Parathyroid adenoma (tissue), 2 donors: ENCODE data around the gene RAPGEF6.

ENCODE experiments used
- H2AFZ ChIP-seq: fragments of 300-600 bp; sonication (generic); one replicate; pipeline ENCODE4 v1.7.0; 2017; ENCODE audit warnings: antibody characterized with exemption, mild to moderate bottlenecking
- H3K27ac ChIP-seq: fragments of 300-600 bp; sonication (generic); one replicate; pipeline ENCODE4 v1.7.0; 2017
- H3K27me3 ChIP-seq: fragments of 300-600 bp; sonication (generic); one replicate; pipeline ENCODE4 v1.7.0; 2017; ENCODE audit warnings: low read length; ENCODE audit not compliant: control insufficient read depth, insufficient read depth
- H3K36me3 ChIP-seq: fragments of 300-600 bp; sonication (generic); one replicate; pipeline ENCODE4 v1.7.0; 2017; ENCODE audit warnings: low read length; ENCODE audit not compliant: control insufficient read depth, insufficient read depth
- H3K4me1 ChIP-seq: fragments of 300-600 bp; sonication (generic); one replicate; pipeline ENCODE4 v1.7.0; 2017; ENCODE audit warnings: control low read depth
- H3K4me2 ChIP-seq: fragments of 300-600 bp; sonication (generic); one replicate; pipeline ENCODE4 v1.7.0; 2017; ENCODE audit warnings: low read length
- H3K4me3 ChIP-seq: fragments of 300-600 bp; sonication (generic); one replicate; pipeline ENCODE4 v1.7.0; 2017; ENCODE audit warnings: low read depth, low read length
- H3K79me2 ChIP-seq: fragments of 300-600 bp; sonication (generic); one replicate; pipeline ENCODE4 v1.7.0; 2017; ENCODE audit warnings: control low read depth
- H3K9ac ChIP-seq: fragments of 300-600 bp; sonication (generic); one replicate; pipeline ENCODE4 v1.7.0; 2017; ENCODE audit warnings: mild to moderate bottlenecking
- H3K9me3 ChIP-seq: fragments of 300-600 bp; sonication (generic); one replicate; pipeline ENCODE4 v1.7.0; 2017; ENCODE audit warnings: low read length; ENCODE audit not compliant: control insufficient read depth
- CTCF ChIP-seq: fragments of 300-600 bp; sonication (generic); IDR thresholded peaks from one replicate; pipeline ENCODE4 v1.7.0; 2017; ENCODE audit warnings: antibody characterized with exemption, mild to moderate bottlenecking
- donor health status: primary hyperparathyroidism.

The RAPGEF6 gene

GRCh38 chr5:131575660-131576227, 59.3 kb downstream of the RAPGEF6 start:
- Histone ChIP-seq H3K9me3 (no peaks in the 10 kb centered on the region), H3K27ac (no peak overlapping the region), H2AFZ (no peak overlapping the region), H3K27me3 (no peaks in the 10 kb centered on the region), H3K4me2 (no peak overlapping the region), H3K4me1 (no peaks in the 10 kb centered on the region), H3K79me2 (peaks cover 44% of the 10 kb centered on the region), H3K36me3 (no peaks in the 10 kb centered on the region), H3K9ac (no peak overlapping the region), H3K4me3 (no peak overlapping the region)
- TF ChIP-seq CTCF, result no peak

- Histone ChIP-seq H3K4me1 (no peaks in the 10 kb centered on the region), H3K4me2 (no peak overlapping the region), H3K9me3 (no peaks in the 10 kb centered on the region), H3K36me3 (no peaks in the 10 kb centered on the region), H3K4me3 (no peak overlapping the region), H3K27ac (no peak overlapping the region), H3K79me2 (peaks cover 10% of the 10 kb centered on the region), H3K9ac (no peak overlapping the region), H3K27me3 (no peaks in the 10 kb centered on the region), H2AFZ (no peak overlapping the region)
- no peak for TF ChIP-seq CTCF
Observed at GRCh38 chr5:131571669-131572168, 63.3 kb downstream of the RAPGEF6 start.

GRCh38 chr5:131570757-131571156, 64.3 kb downstream of the RAPGEF6 start:
- no peak overlapping the region for H3K4me3 ChIP-seq
- H3K9ac ChIP-seq, result no peak overlapping the region
- no peak overlapping the region for H3K4me2 ChIP-seq
- H3K36me3 ChIP-seq, result no peaks in the 10 kb centered on the region
- no peaks in the 10 kb centered on the region for H3K27me3 ChIP-seq
- TF ChIP-seq CTCF, result no peak
- H2AFZ ChIP-seq, result no peak overlapping the region
- H3K4me1 ChIP-seq, result no peaks in the 10 kb centered on the region
- no peaks in the 10 kb centered on the region for H3K9me3 ChIP-seq
- peaks cover 4% of the 10 kb centered on the region for H3K79me2 ChIP-seq
- H3K27ac ChIP-seq, result no peak overlapping the region

- no peaks in the 10 kb centered on the region for H3K79me2 ChIP-seq
- no peak overlapping the region for H3K4me3 ChIP-seq
- no peak overlapping the region for H2AFZ ChIP-seq
- no peak for TF ChIP-seq CTCF
- H3K4me2 ChIP-seq, result no peak overlapping the region
- H3K36me3 ChIP-seq, result no peaks in the 10 kb centered on the region
- H3K27ac ChIP-seq, result no peak overlapping the region
- no peaks in the 10 kb centered on the region for H3K9me3 ChIP-seq
- H3K9ac ChIP-seq, result no peak overlapping the region
- no peaks in the 10 kb centered on the region for H3K27me3 ChIP-seq
- H3K4me1 ChIP-seq, result peaks cover 3% of the 10 kb centered on the region
Observed at GRCh38 chr5:131564229-131564652, 70.8 kb downstream of the RAPGEF6 start.
